SH-SY5Y (cell line): ENCODE measurements around the gene SEMA3F.

ENCODE experiments used
- GATA2 ChIP-seq: IDR thresholded peaks from 2 replicates; pipeline ENCODE4 v1.6.1; 2011; ENCODE audit warnings: mild to moderate bottlenecking, low read depth, low read length
- GATA3 ChIP-seq: IDR thresholded peaks from 2 replicates; pipeline ENCODE4 v1.6.1; 2011; ENCODE audit warnings: low read depth, mild to moderate bottlenecking, low read length, moderate library complexity

DNA sequence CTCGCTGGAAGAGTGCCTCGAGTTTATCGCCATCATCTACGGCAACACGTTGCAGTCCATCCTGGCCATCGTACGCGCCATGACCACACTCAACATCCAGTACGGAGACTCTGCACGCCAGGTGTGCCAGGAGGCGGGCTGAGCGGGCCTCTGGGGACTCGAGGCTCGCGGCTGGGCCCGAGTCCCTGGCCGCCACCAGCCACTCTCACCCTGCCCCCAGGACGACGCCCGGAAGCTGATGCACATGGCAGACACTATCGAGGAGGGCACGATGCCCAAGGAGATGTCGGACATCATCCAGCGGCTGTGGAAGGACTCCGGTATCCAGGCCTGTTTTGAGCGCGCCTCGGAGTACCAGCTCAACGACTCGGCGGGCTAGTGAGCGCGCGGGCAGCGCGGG is 38.2 kb downstream of the SEMA3F start:
- no peak for TF ChIP-seq GATA2
- no peak for TF ChIP-seq GATA3
